Caco-2 (cell line): ENCODE results near the gene APOBEC3C. TPM values are rescaled to one million over a fixed set of nuclear protein-coding genes. Genes with fewer than 3 reads are reported as not detected.

ENCODE experiments used
- BruUV-seq: library from RNA; stranded (reverse); fragments of 400-500 nt; replicated peaks from 2 replicates; lab custom pipeline; 2021; lab: Mats Ljungman, UMichigan
- CTCF ChIA-PET: fragments of 300-600 bp; sonication (Branson Sonifier 250); formaldehyde crosslinking; loops from one replicate; lab custom pipeline; 2022; ENCODE audit warnings: antibody characterized with exemption; lab: Charles Lee
- POLR2A ChIA-PET: fragments of 300-600 bp; sonication (Branson Sonifier 250); formaldehyde crosslinking; loops from one replicate; lab custom pipeline; 2022; ENCODE audit warnings: antibody characterized with exemption; lab: Charles Lee
- DNase-seq, 2 experiments: peaks; one replicate each; pipeline versions ENCODE4 v3.0.0 to v3.0.0-alpha.2; 2020 to 2022
- H3K27me3 ChIP-seq: replicated peaks from 2 replicates; pipeline ENCODE4 v1.6.0; 2011; ENCODE audit warnings: low read length; ENCODE audit not compliant: control insufficient read depth, insufficient read depth
- H3K36me3 ChIP-seq: 2 replicates; pipeline ENCODE4 v1.5.1; 2011; ENCODE audit warnings: low read length; ENCODE audit not compliant: control insufficient read depth, insufficient read depth
- H3K4me1 ChIP-seq: fragments of 250-450 bp; sonication (Bioruptor Pico); 2 replicates; pipeline ENCODE4 v1.5.1; 2020; ENCODE audit warnings: mild to moderate bottlenecking
- H3K4me3 ChIP-seq: 2 replicates; pipeline ENCODE4 v1.5.1; 2011; ENCODE audit warnings: low read depth, mild to moderate bottlenecking, control low read depth, low read length
- H3K9me3 ChIP-seq: fragments of 250-450 bp; sonication (Bioruptor Pico); 2 replicates; pipeline ENCODE4 v1.5.1; 2020; ENCODE audit warnings: mild to moderate bottlenecking, moderate library complexity
- H3K27ac Mint-ChIP-seq: one replicate; pipeline ENCODE4 v1.8.0; 2022; ENCODE audit warnings: mixed read lengths; ENCODE audit not compliant: unreplicated experiment
- H3K27me3 Mint-ChIP-seq: one replicate; pipeline ENCODE4 v1.8.0; 2022; ENCODE audit warnings: mixed read lengths; ENCODE audit not compliant: insufficient read depth, unreplicated experiment
- H3K36me3 Mint-ChIP-seq: one replicate; pipeline ENCODE4 v1.8.0; 2022; ENCODE audit warnings: mild to moderate bottlenecking, mixed read lengths; ENCODE audit not compliant: insufficient read depth, unreplicated experiment
- H3K4me1 Mint-ChIP-seq: one replicate; pipeline ENCODE4 v1.8.0; 2022; ENCODE audit warnings: low read depth, mixed read lengths; ENCODE audit not compliant: unreplicated experiment
- H3K4me3 Mint-ChIP-seq: one replicate; pipeline ENCODE4 v1.8.0; 2022; ENCODE audit warnings: mild to moderate bottlenecking, moderate library complexity, mixed read lengths; ENCODE audit not compliant: unreplicated experiment
- H3K9me3 Mint-ChIP-seq: one replicate; pipeline ENCODE4 v1.8.0; 2022; ENCODE audit warnings: mixed read lengths; ENCODE audit not compliant: unreplicated experiment
- CTCF ChIP-seq, 2 experiments: fragments of 200-600 bp in 1 of 2; IDR thresholded peaks; 1 replicate in 1 of 2; 2 replicates in 1 of 2; pipeline versions ENCODE4 v1.5.1 to v1.8.0; 2011 to 2022; ENCODE audit warnings: antibody characterized with exemption in 1 of 2, control low read depth in 1 of 2, inconsistent platforms in 1 of 2, low read depth in 1 of 2, low read length in 1 of 2, mild to moderate bottlenecking in 1 of 2, moderate library complexity in 1 of 2; ENCODE audit not compliant: insufficient read depth in 1 of 2, severe bottlenecking in 1 of 2, unreplicated experiment in 1 of 2
- intact Hi-C: fragments of 100-400 bp; cut with micrococcal nuclease; formaldehyde crosslinking; loops from one replicate; pipeline ENCODE4 v1.10.0; 2022; ENCODE audit not compliant: unreplicated experiment
- total RNA-seq: library from RNA; stranded (reverse); gene quantifications from 2 replicates; pipeline ENCODE4 v1.2.3, GENCODE V29; 2022

Gene APOBEC3C
- total RNA-seq, 1 experiment from 2014 or later: 25.1 TPM

- intact Hi-C loops: no loop called here
- Histone ChIP-seq H3K36me3 (no peaks in the 10 kb centered on the region), H3K4me3 (no peak overlapping the region), H3K4me1 (no peaks in the 10 kb centered on the region), H3K9me3 (peaks cover 6% of the 10 kb centered on the region; the same call in 1 of the 2 replicates), H3K27me3 (no peaks in the 10 kb centered on the region)
- ChIA-PET CTCF (interaction anchor here (0.6 to 1.2 kb wide), 3 partner anchors 8 to 311 kb away, joined by 3 read pairs; no protein-coding TSS in a partner anchor), POLR2A (no interaction called here)
- TF ChIP-seq CTCF (IDR thresholded peaks at IDR 0.05; ENCODE audit: insufficient read depth in 1 of 2, low read depth in 1 of 2, low read length in 1 of 2, severe bottlenecking in 1 of 2, unreplicated experiment in 1 of 2): no peak
- no TSS peak for BruUV-seq
- H3K4me3 Mint-ChIP-seq: no peak overlapping the region
- no peaks in the 10 kb centered on the region for H3K9me3 Mint-ChIP-seq
- DNase-seq: no peak
- H3K4me1 Mint-ChIP-seq: no peaks in the 10 kb centered on the region
- H3K27ac Mint-ChIP-seq: no peak overlapping the region
- H3K36me3 Mint-ChIP-seq: peaks cover 5% of the 10 kb centered on the region
- no peaks in the 10 kb centered on the region for H3K27me3 Mint-ChIP-seq
These were observed 42.9 kb upstream of the APOBEC3C start for GRCh38 chr22:38971202-38971601.

GRCh38 chr22:38971791-38972190, 42.3 kb upstream of the APOBEC3C start:
- no peaks in the 10 kb centered on the region for H3K27me3 Mint-ChIP-seq
- no peaks in the 10 kb centered on the region for H3K4me1 ChIP-seq
- H3K4me1 Mint-ChIP-seq: no peaks in the 10 kb centered on the region
- H3K4me3 Mint-ChIP-seq: no peak overlapping the region
- no peaks in the 10 kb centered on the region for H3K9me3 Mint-ChIP-seq
- H3K27me3 ChIP-seq: no peaks in the 10 kb centered on the region
- peaks cover 9% of the 10 kb centered on the region; the same call in 1 of the 2 replicates for H3K9me3 ChIP-seq
- BruUV-seq: no TSS peak
- H3K27ac Mint-ChIP-seq: no peak overlapping the region
- H3K36me3 ChIP-seq: no peaks in the 10 kb centered on the region
- CTCF ChIA-PET: interaction anchor here (0.6 to 1.2 kb wide), 3 partner anchors 101 to 335 kb away, joined by 3 to 4 read pairs (median 3); no protein-coding TSS in a partner anchor
- POLR2A ChIA-PET: no interaction called here
- no peak overlapping the region for H3K4me3 ChIP-seq
- intact Hi-C loops: no loop called here
- H3K36me3 Mint-ChIP-seq: peaks cover 5% of the 10 kb centered on the region
- TF ChIP-seq CTCF (IDR thresholded peaks at IDR 0.05; ENCODE audit: insufficient read depth in 1 of 2, low read depth in 1 of 2, low read length in 1 of 2, severe bottlenecking in 1 of 2, unreplicated experiment in 1 of 2): no peak
- no peak for DNase-seq

- peaks cover 9% of the 10 kb centered on the region for H3K36me3 Mint-ChIP-seq
- Histone ChIP-seq H3K4me1 (no peaks in the 10 kb centered on the region), H3K9me3 (peaks cover 9% of the 10 kb centered on the region; the same call in 1 of the 2 replicates), H3K4me3 (no peak overlapping the region), H3K36me3 (no peaks in the 10 kb centered on the region), H3K27me3 (no peaks in the 10 kb centered on the region)
- H3K4me1 Mint-ChIP-seq: no peaks in the 10 kb centered on the region
- TF ChIP-seq CTCF (IDR thresholded peaks at IDR 0.05; ENCODE audit: insufficient read depth in 1 of 2, low read depth in 1 of 2, low read length in 1 of 2, severe bottlenecking in 1 of 2, unreplicated experiment in 1 of 2): no peak
- no peak overlapping the region for H3K4me3 Mint-ChIP-seq
- BruUV-seq: no TSS peak
- no peaks in the 10 kb centered on the region for H3K9me3 Mint-ChIP-seq
- no peak overlapping the region for H3K27ac Mint-ChIP-seq
- no peak for DNase-seq
- POLR2A ChIA-PET: no interaction called here
- intact Hi-C loops: no loop called here
- H3K27me3 Mint-ChIP-seq: no peaks in the 10 kb centered on the region
- CTCF ChIA-PET: interaction anchor here (0.6 kb wide), 1 partner anchor 334 kb away, joined by 4 read pairs; no protein-coding TSS in a partner anchor
These were observed 41.5 kb upstream of the APOBEC3C start for GRCh38 chr22:38972558-38972957.
